ENCODE results near the gene C1orf52. TPM values are rescaled to one million over a fixed set of nuclear protein-coding genes. Genes with fewer than 3 reads are reported as not detected.

C1orf52 gene
- total RNA-seq, 2 experiments from 2014 or later = 62.4 to 66.6 TPM

- Histone ChIP-seq H3K9me3 (ENCODE audit: control insufficient read depth in 1 of 2, insufficient read depth in 1 of 2, low read length in 2 of 2) (no peaks in the 10 kb centered on the region), H3K36me3 (ENCODE audit: insufficient read depth, low read length) (no peaks in the 10 kb centered on the region), H3K27ac (ENCODE audit: low read depth in 1 of 2, low read length in 2 of 2) (no peak overlapping the region), H3K4me3 (ENCODE audit: low read length) (no peak overlapping the region), H3K27me3 (ENCODE audit: control insufficient read depth in 1 of 2, insufficient read depth in 2 of 2, low read length in 2 of 2) (no peaks in the 10 kb centered on the region), H3K4me1 (ENCODE audit: insufficient read depth, low read length) (no peaks in the 10 kb centered on the region)
- DNase-seq (no peak), ATAC-seq (ENCODE audit: poor library complexity) (no peak)
- H3K4me1 Mint-ChIP-seq (ENCODE audit: low read depth) = no peaks in the 10 kb centered on the region
- ChIA-PET POLR2A (interaction anchor here (1.0 to 1.1 kb wide), 2 partner anchors 14 to 24 kb away, joined by 3 to 4 read pairs; partner anchors contain the start of gene SYDE2), CTCF (interaction anchor here (1.2 kb wide), 2 partner anchors 8 to 35 kb away, joined by 3 read pairs; partner anchors contain the start of gene C1orf52)
- intact Hi-C loops (cut with DNase I, micrococcal nuclease) = no loop called here
- H3K36me3 Mint-ChIP-seq (ENCODE audit: low read depth) = no peaks in the 10 kb centered on the region
- H3K9me3 Mint-ChIP-seq = no peaks in the 10 kb centered on the region
- no peak overlapping the region for H3K4me3 Mint-ChIP-seq
- H3K27ac Mint-ChIP-seq = no peak overlapping the region
- TF ChIP-seq CTCF (IDR thresholded peaks at IDR 0.05) = no peak
- H3K27me3 Mint-ChIP-seq = peaks cover 9% of the 10 kb centered on the region
These were observed 35.2 kb downstream of the C1orf52 start for GRCh38 chr1:85224295-85224694.

GRCh38 chr1:85223334-85223733 lies 36.1 kb downstream of the C1orf52 start:
- DNase-seq (no peak), ATAC-seq (ENCODE audit: poor library complexity) (no peak)
- Mint-ChIP-seq H3K27me3 (peaks cover 9% of the 10 kb centered on the region), H3K36me3 (ENCODE audit: low read depth) (no peaks in the 10 kb centered on the region), H3K27ac (no peak overlapping the region), H3K9me3 (no peaks in the 10 kb centered on the region), H3K4me3 (no peak overlapping the region), H3K4me1 (ENCODE audit: low read depth) (no peaks in the 10 kb centered on the region)
- no peaks in the 10 kb centered on the region for H3K9me3 ChIP-seq (ENCODE audit: control insufficient read depth in 1 of 2, insufficient read depth in 1 of 2, low read length in 2 of 2)
- H3K36me3 ChIP-seq (ENCODE audit: insufficient read depth, low read length) = no peaks in the 10 kb centered on the region
- POLR2A ChIA-PET = no interaction called here
- H3K27me3 ChIP-seq (ENCODE audit: control insufficient read depth in 1 of 2, insufficient read depth in 2 of 2, low read length in 2 of 2) = no peaks in the 10 kb centered on the region
- no peak overlapping the region for H3K27ac ChIP-seq (ENCODE audit: low read depth in 1 of 2, low read length in 2 of 2)
- no peaks in the 10 kb centered on the region for H3K4me1 ChIP-seq (ENCODE audit: insufficient read depth, low read length)
- CTCF ChIA-PET = interaction anchor here (1.2 to 1.3 kb wide), 2 partner anchors 9 to 36 kb away, joined by 3 read pairs; partner anchors contain the start of gene C1orf52
- TF ChIP-seq CTCF (IDR thresholded peaks at IDR 0.05) = no peak
- no peak overlapping the region for H3K4me3 ChIP-seq (ENCODE audit: low read length)
- intact Hi-C loops (cut with DNase I, micrococcal nuclease) = no loop called here

GRCh38 chr1:85220756-85221201 lies 38.7 kb downstream of the C1orf52 start:
- no peak overlapping the region for H3K27ac ChIP-seq (ENCODE audit: low read depth in 1 of 2, low read length in 2 of 2)
- DNase-seq = no peak
- H3K9me3 ChIP-seq (ENCODE audit: control insufficient read depth in 1 of 2, insufficient read depth in 1 of 2, low read length in 2 of 2) = no peaks in the 10 kb centered on the region
- no peak for ATAC-seq (ENCODE audit: poor library complexity)
- H3K4me1 Mint-ChIP-seq (ENCODE audit: low read depth) = no peaks in the 10 kb centered on the region
- intact Hi-C loops (cut with DNase I, micrococcal nuclease) = no loop called here
- no peaks in the 10 kb centered on the region for H3K36me3 ChIP-seq (ENCODE audit: insufficient read depth, low read length)
- H3K27me3 Mint-ChIP-seq = peaks cover 26% of the 10 kb centered on the region
- ChIA-PET CTCF (interaction anchor here (0.5 kb wide), 1 partner anchor 38 kb away, joined by 4 read pairs; no protein-coding TSS in a partner anchor), POLR2A (no interaction called here)
- no peaks in the 10 kb centered on the region for H3K27me3 ChIP-seq (ENCODE audit: control insufficient read depth in 1 of 2, insufficient read depth in 2 of 2, low read length in 2 of 2)
- H3K4me3 ChIP-seq (ENCODE audit: low read length) = no peak overlapping the region
- TF ChIP-seq CTCF (IDR thresholded peaks at IDR 0.05) = no peak
- H3K27ac Mint-ChIP-seq = no peak overlapping the region
- H3K9me3 Mint-ChIP-seq = no peaks in the 10 kb centered on the region
- no peaks in the 10 kb centered on the region for H3K36me3 Mint-ChIP-seq (ENCODE audit: low read depth)
- H3K4me3 Mint-ChIP-seq = no peak overlapping the region
- H3K4me1 ChIP-seq (ENCODE audit: insufficient read depth, low read length) = no peaks in the 10 kb centered on the region

All from CD4-positive, alpha-beta T cell (primary cell).